Measurements from ENCODE around the gene NPIPB2.
"Not testable (repeated sequence)": the region's sequence is repeated elsewhere in the genome, so short reads cannot be mapped to it uniquely, and the experiment has no call there.

Gene NPIPB2

DNA sequence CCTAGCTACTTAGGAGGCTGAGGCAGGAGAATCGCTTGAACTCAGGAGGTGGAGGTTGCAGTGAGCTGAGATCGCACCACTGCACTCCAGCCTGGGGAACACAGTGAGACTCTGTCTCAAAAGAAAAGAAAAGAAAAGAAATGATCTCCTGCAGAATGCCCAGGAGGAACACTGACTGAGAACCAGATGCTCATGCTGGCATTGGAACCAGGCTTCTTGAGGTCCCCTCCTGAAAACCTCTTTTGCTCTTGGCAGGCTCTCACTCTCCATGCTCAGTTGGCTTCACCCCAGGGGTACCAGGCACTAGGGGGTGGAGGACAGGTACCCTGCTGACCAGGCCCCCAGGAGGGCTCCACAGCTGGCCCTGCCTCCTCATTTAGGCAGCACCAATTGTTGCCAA is 14.7 kb upstream of the NPIPB2 start:
- TF ChIP-seq CTCF (IDR thresholded peaks at IDR 0.05; ENCODE audit: borderline replicate concordance, insufficient read depth, low read depth, low read length), result no peak
- H3K4me3 ChIP-seq (ENCODE audit: low read depth, low read length), result no peak overlapping the region

GRCh38 chr16:11955713-11956123 is 13.9 kb upstream of the NPIPB2 start:
- no peak overlapping the region for H3K4me3 ChIP-seq (ENCODE audit: low read depth, low read length)
- no peak for TF ChIP-seq CTCF (IDR thresholded peaks at IDR 0.05; ENCODE audit: borderline replicate concordance, insufficient read depth, low read depth, low read length)

- H3K4me3 ChIP-seq (ENCODE audit: low read depth, low read length), result not testable (repeated sequence)
Observed at GRCh38 chr16:11953576-11953975, 11.7 kb upstream of the NPIPB2 start.

GRCh38 chr16:11950388-11950787 is 8.5 kb upstream of the NPIPB2 start:
- no peak for TF ChIP-seq CTCF (IDR thresholded peaks at IDR 0.05; ENCODE audit: borderline replicate concordance, insufficient read depth, low read depth, low read length)
- H3K4me3 ChIP-seq (ENCODE audit: low read depth, low read length), result no peak overlapping the region

DNA sequence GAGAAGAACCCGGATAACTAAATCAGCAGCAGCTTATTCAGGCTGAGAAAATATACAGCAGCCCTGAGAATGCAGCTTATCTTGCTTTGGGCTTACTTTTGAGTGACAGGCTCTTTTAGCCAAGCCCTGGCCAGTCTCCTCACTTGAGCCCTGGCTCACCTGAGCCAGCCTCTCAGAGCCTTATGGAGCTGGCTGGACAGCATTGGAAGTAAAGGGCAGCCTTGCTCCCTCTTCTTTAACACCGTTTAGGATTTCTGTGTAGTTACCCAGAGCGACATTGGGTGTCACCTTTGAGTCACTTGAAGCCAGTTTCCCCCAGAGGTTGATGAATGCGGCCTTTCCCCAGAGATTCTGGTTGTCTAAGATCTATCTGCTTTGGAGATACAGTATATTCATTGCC is 7.7 kb upstream of the NPIPB2 start:
- TF ChIP-seq CTCF (IDR thresholded peaks at IDR 0.05; ENCODE audit: borderline replicate concordance, insufficient read depth, low read depth, low read length), result peak; percentile 65
- H3K4me3 ChIP-seq (ENCODE audit: low read depth, low read length), result no peak overlapping the region

DNA sequence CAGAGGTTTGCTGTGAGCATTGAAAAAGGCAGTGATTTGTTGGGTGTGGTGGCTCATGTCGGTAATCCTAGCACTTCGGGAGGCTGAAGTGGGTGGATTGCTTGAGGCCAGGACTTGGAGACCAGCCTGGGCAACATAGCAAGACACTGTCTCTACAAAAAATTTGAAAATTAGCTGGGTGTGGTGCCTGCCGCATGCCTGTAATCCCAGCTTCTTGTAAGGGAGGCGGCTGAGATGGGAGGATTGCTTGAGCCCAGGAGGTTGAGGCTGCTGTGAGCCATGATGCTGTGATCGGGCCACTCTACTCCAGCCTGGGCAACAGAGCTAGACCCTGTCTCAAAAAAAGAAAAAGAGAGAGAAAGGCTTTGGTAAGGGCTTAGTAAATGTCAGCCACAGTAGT is 7.0 kb upstream of the NPIPB2 start:
- no peak for TF ChIP-seq CTCF (IDR thresholded peaks at IDR 0.05; ENCODE audit: borderline replicate concordance, insufficient read depth, low read depth, low read length)
- H3K4me3 ChIP-seq (ENCODE audit: low read depth, low read length), result no peak overlapping the region

DNA sequence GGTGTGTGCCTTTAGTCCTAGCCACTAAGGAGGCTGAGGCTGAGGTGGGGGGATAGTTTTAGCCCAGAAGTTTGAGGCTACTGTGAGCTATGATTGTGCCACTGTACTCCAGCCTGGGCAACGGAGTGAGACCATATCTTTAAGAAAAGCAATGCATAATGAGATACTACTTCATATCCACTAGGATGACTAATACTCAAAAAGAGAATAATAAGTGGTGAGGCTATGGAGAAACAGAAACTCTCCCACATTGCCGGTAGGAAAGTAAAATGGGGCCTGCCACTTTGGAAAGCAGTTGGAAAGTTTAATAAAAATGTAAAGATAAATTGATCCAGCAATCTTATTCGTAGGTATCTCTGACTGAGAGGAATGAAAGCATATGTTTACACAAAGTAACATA is 4.6 kb upstream of the NPIPB2 start:
- no peak for TF ChIP-seq CTCF (IDR thresholded peaks at IDR 0.05; ENCODE audit: borderline replicate concordance, insufficient read depth, low read depth, low read length)
- H3K4me3 ChIP-seq (ENCODE audit: low read depth, low read length), result no peak overlapping the region

DNA sequence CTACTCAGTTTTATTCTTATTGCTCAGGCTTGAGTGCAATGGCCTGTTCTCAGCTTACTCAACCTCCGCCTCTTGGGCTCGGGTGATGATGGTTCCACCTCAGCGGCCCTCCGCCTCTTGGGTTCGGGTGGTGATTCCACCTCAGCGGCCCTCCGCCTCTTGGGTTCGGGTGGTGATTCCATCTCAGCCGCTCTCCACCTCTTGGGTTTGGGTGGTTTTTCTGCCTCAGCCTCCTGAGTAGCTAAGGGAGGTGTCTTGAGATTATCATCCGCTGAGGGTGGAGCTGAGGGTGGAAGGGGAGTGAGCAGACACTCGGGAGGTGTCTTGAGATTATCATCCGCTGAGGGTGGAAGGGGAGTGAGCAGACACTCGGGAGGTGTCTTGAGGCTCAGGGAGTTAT is 14.5 kb downstream of the NPIPB2 start:
- not testable (repeated sequence) for H3K4me3 ChIP-seq (ENCODE audit: low read depth, low read length)

GRCh38 chr16:11924046-11924445 is 17.8 kb downstream of the NPIPB2 start:
- H3K4me3 ChIP-seq (ENCODE audit: low read depth, low read length), result not testable (repeated sequence)

All from GM12875 (cell line).